Stimulated activated CD4-positive, alpha-beta T cell treated with anti-CD3 and anti-CD28 coated beads, Interleukin-12 subunit alpha, Interleukin-12 subunit beta, amount 100 ng/mL, for 4 hours (primary cell): ENCODE results near the gene ZNF615.
"Not testable (repeated sequence)": the region's sequence is repeated elsewhere in the genome, so short reads cannot be mapped to it uniquely, and the experiment has no call there.

ENCODE experiments used
- DNase-seq: peaks from one replicate; pipeline ENCODE4 v3.0.0-alpha.2; 2020

ZNF615 gene

GRCh38 chr19:51980116-51980736 is 27.8 kb downstream of the ZNF615 start:
- no peak for DNase-seq

- no peak for DNase-seq
These were observed 29.1 kb downstream of the ZNF615 start for GRCh38 chr19:51978882-51979281.

- no peak for DNase-seq
These were observed 30.7 kb downstream of the ZNF615 start for GRCh38 chr19:51977346-51977745.

- no peak for DNase-seq
These were observed 31.2 kb downstream of the ZNF615 start for GRCh38 chr19:51976852-51977251.

GRCh38 chr19:51975787-51976186 is 32.2 kb downstream of the ZNF615 start:
- not testable (repeated sequence) for DNase-seq

- DNase-seq = no peak
These were observed 36.4 kb downstream of the ZNF615 start for GRCh38 chr19:51971624-51972023.

GRCh38 chr19:51970718-51971117 is 37.3 kb downstream of the ZNF615 start:
- no peak for DNase-seq

GRCh38 chr19:51965583-51965982 is 42.4 kb downstream of the ZNF615 start:
- no peak for DNase-seq

GRCh38 chr19:51960621-51961233 is 47.3 kb downstream of the ZNF615 start:
- DNase-seq = not testable (repeated sequence)

- DNase-seq = no peak
These were observed 48.2 kb downstream of the ZNF615 start for GRCh38 chr19:51959791-51960190.

- DNase-seq = not testable (repeated sequence)
These were observed 50.2 kb downstream of the ZNF615 start for GRCh38 chr19:51957846-51958245.

GRCh38 chr19:51948975-51949374 is 59.0 kb downstream of the ZNF615 start:
- DNase-seq = no peak

GRCh38 chr19:51946602-51947001 is 61.4 kb downstream of the ZNF615 start:
- DNase-seq = no peak

GRCh38 chr19:51944798-51945552 is 63.0 kb downstream of the ZNF615 start:
- DNase-seq = no peak
